Muscle layer of duodenum (tissue), 2 donors: ENCODE results near the gene C16orf46.
A peak's percentile ranks its signal among the peaks of the same experiment; 100 is the strongest.
"Not testable (repeated sequence)": the region's sequence is repeated elsewhere in the genome, so short reads cannot be mapped to it uniquely, and the experiment has no call there.

ENCODE experiments used
- H3K27ac ChIP-seq: one replicate; pipeline ENCODE4 v1.7.0; 2013; ENCODE audit warnings: mild to moderate bottlenecking, low read length
- H3K27me3 ChIP-seq: one replicate; pipeline ENCODE4 v1.7.0; 2013; ENCODE audit warnings: low read depth, mild to moderate bottlenecking, control low read depth, low read length
- H3K36me3 ChIP-seq, 2 donors: one replicate each; pipeline ENCODE4 v1.7.0; 2013; ENCODE audit warnings: low read length in 2 of 2, control low read depth in 1 of 2, mild to moderate bottlenecking in 1 of 2; ENCODE audit not compliant: insufficient read depth in 2 of 2, control insufficient read depth in 1 of 2
- H3K4me1 ChIP-seq, 2 donors: one replicate each; pipeline ENCODE4 v1.7.0; 2013; ENCODE audit warnings: low read length in 2 of 2, mild to moderate bottlenecking in 2 of 2, control low read depth in 1 of 2, moderate library complexity in 1 of 2; ENCODE audit not compliant: insufficient read depth in 2 of 2, control insufficient read depth in 1 of 2
- H3K4me3 ChIP-seq, 2 donors: one replicate each; pipeline ENCODE4 v1.7.0; 2013; ENCODE audit warnings: low read length in 2 of 2, low read depth in 1 of 2, mild to moderate bottlenecking in 1 of 2
- H3K9me3 ChIP-seq, 2 donors: one replicate each; pipeline ENCODE4 v1.7.0; 2013; ENCODE audit warnings: low read length in 2 of 2, control low read depth in 1 of 2, mild to moderate bottlenecking in 1 of 2; ENCODE audit not compliant: control insufficient read depth in 1 of 2
- donor health status: healthy.

Gene C16orf46, protein sequence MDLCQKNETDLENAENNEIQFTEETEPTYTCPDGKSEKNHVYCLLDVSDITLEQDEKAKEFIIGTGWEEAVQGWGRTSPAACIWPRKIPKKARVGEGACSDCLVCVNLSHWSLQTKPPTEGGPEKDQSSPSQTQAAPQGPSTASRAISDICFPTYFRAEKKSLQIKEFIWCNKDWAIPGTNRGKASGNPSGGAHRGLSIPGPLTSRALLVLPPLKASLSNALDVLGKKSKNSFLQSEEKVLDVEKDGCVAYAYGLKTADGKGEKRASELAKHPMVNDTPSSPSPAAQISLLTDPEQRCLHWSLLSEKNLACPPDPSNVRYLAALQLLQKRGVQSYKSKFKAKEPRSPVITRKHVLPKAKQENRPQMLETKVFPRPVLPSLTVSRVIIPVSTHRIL

DNA sequence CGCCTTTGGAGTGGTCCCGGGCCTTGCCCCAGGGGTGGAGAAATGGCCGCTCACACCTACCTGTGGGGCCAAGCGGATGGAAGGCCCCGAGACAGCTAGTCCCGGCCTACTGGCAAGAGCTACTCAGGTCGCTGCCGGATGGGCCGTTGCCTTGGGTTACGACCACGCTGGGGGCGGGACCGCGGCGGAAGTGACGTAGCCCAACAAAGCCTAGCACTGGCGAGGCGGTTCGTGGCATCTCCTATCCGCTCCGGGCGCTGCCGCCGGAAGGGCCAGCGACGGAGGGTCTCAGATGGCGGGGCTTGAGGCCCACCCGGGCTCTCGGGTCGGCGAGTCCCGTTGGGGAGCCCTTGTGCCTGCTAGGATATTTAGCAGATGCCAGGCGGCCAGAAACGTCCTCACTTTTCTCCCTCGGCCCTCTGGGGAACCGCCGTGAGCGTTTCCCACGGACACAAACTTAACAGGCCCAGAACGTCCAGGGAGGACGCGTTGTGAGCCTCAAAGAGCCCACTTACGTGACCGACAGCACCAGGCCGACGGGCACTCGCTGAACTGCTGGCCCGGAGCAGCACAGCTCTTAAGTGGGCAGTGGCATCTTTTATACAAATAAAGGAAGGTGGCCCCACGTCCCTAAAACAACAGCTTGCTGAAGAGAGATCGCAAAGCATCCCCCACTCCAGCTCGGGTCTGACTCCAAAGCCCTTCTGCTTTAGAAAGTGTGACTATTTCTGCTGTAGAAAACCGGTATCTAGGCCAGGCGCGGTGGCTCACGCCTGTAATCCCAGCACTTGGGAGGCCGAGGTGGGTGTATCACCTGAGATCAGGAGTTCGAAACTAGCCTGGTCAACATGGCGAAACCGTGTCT lies at the start of gene C16orf46:
Gene C16orf46 (minus strand): TSS at position 163 of the 865 bp plus-strand sequence. CDS start 13,283 bp downstream, outside the sequence.
- H3K36me3 ChIP-seq, result no peaks in the 10 kb centered on the region
- peak within 1 kb of the TSS; percentile 90 for H3K27ac ChIP-seq
- H3K9me3 ChIP-seq, result no peaks in the 10 kb centered on the region
- H3K27me3 ChIP-seq, result no peaks in the 10 kb centered on the region
- H3K4me3 ChIP-seq, result peak within 1 kb of the TSS; percentile 79 to 92
- no peaks in the 10 kb centered on the region for H3K4me1 ChIP-seq

DNA sequence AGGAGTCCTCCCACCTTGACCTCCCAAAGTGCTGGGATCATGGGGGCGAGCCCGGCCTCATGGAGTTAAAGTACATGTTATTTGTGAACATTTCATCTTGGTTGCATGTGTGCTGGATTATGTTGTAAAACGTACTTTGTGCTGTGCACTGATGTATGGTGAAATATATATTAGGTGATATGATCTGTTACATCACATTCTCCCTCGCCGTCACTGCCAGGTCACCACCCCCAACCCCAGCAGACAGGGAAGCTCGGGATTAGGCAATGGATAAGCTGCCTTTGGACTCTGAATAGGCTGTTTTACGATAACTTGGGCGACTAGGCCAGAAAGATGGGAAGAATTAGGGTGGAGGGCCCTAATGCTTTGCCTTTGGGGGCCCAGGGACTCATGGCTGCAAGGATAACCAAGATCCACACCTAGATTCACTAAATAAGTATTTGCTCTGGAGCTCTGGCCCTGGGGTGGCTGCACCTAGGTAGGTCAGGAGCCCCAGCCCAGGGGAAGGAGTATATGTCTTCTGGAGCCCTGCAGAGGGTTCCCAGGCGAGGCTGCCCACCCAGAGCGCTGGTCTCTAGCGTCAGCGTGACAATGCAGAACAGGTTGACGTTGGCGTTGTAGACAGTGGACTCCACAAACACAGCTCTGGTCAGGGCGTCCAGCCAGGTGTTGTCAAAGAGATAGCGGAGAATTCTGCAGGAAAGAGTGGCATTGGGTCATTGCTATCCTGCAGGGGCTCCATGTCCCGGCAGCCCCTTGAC lies 46.2 kb upstream of the C16orf46 start:
- Histone ChIP-seq H3K4me3 (no peak overlapping the region), H3K4me1 (no peaks in the 10 kb centered on the region), H3K36me3 (no peaks in the 10 kb centered on the region), H3K27ac (no peak overlapping the region), H3K9me3 (no peaks in the 10 kb centered on the region), H3K27me3 (no peaks in the 10 kb centered on the region)

DNA sequence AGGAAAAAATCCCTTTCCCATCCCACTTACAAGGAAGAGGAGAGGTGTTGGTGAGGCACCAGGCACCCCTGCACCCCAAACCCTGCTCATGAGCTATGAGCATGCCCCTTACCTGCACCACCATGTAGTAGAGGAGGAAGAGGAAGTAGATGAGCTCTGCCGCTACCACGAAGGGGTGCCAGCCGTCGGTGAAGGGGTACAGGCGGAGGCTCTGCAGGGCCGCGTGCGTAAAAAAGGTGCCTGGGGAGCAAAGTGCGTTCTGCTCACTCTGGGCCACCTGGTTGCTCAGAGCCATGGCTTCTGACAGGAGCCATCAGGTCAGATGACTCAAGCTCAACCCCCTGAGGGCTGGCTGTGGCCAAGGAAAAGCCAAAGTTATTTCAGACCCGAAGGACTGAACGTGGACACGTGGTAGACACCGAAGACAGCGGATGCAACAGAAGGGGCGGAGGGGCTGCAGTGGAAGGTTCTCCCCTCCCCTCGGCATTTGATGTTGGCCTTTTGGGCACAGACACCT lies 44.5 kb upstream of the C16orf46 start:
- no peak overlapping the region for H3K27ac ChIP-seq
- no peaks in the 10 kb centered on the region for H3K4me1 ChIP-seq
- no peaks in the 10 kb centered on the region for H3K9me3 ChIP-seq
- H3K27me3 ChIP-seq, result no peaks in the 10 kb centered on the region
- H3K36me3 ChIP-seq, result no peaks in the 10 kb centered on the region
- H3K4me3 ChIP-seq, result no peak overlapping the region

DNA sequence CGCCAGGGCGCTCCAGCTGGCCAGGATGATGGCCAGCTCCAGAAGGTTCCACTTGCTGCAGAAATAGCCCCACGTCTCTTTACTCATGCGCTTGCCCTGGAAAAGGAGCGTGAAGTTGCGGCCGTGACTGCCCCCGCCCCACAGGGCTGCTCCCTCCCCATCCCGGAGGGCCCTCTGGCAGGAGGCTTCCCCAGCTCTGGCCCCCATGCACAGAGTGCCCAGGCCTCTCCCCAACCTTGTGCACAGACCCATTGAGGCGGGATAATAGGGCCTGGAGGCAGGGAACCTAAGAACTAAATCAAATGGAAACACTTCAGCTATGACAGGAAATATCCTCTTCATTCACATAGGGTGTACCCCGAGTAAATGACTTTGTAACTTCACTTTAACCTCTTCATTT lies 40.4 kb upstream of the C16orf46 start:
- Histone ChIP-seq H3K9me3 (no peaks in the 10 kb centered on the region), H3K4me1 (no peaks in the 10 kb centered on the region), H3K4me3 (no peak overlapping the region), H3K27ac (no peak overlapping the region), H3K36me3 (no peaks in the 10 kb centered on the region), H3K27me3 (no peaks in the 10 kb centered on the region)

DNA sequence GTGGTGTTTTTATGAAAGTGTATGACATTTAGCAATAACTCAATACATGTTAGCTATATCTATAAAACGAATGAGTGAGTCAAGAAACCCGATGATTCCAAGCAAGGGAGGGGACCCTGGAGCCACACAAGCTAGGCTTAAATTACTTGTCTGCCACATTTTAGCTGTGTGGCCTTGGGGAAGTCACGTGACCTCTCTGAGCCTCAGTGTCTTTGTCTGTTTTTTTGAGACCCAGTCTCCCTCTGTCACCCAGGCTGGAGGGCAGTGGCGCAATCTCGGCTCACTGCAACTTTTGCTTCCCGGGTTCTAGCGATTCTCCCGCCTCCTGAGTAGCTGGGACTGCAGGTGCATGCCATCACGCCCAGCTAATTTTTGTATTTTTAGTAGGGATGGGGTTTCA lies 39.2 kb upstream of the C16orf46 start:
- no peaks in the 10 kb centered on the region for H3K4me1 ChIP-seq
- H3K9me3 ChIP-seq, result no peaks in the 10 kb centered on the region
- no peak overlapping the region for H3K4me3 ChIP-seq
- H3K27ac ChIP-seq, result no peak overlapping the region
- H3K36me3 ChIP-seq, result no peaks in the 10 kb centered on the region
- no peaks in the 10 kb centered on the region for H3K27me3 ChIP-seq

DNA sequence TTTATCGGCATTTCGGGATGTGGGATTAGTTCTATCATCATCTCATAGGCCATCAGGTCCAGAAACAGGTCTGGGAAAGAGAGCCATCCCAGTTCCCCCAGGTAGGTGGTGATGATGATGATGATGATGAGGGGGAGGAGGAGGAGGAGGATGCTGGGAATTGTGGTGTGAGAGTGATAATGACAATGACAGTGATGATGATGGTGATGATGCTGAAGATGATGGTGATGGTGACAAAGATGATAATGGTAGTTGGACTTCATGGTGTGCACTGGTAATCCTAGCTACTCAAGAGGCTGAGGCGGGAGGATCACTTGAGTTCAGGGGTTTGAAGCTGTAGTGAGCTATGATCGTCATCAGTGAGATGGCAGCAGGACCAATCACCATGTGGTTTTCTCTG lies 35.4 kb upstream of the C16orf46 start:
- Histone ChIP-seq H3K4me3 (no peak overlapping the region), H3K9me3 (no peaks in the 10 kb centered on the region), H3K27me3 (no peaks in the 10 kb centered on the region), H3K27ac (no peak overlapping the region), H3K4me1 (no peaks in the 10 kb centered on the region), H3K36me3 (no peaks in the 10 kb centered on the region)

DNA sequence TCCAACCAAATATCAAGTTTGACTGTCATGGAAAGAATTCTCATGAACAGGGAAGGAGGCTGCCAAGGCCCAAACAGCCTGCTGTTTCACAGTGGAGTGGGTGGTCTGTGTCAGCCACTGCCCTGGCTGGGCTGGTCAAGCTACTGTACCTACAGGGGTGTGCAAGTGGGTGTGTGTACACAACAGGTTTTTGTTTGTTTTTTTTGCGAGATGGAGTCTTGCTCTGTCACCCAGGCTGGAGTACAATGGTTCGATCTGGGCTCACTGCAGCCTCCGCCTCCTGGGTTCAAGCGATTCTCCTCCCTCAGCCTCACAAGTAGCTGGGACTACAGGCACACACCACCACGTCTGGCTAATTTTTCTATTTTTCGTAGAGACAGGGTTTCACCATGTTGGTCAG lies 32.2 kb upstream of the C16orf46 start:
- H3K4me3 ChIP-seq, H3K4me1 ChIP-seq, H3K36me3 ChIP-seq, H3K27me3 ChIP-seq, H3K9me3 ChIP-seq, H3K27ac ChIP-seq: not testable (repeated sequence)

DNA sequence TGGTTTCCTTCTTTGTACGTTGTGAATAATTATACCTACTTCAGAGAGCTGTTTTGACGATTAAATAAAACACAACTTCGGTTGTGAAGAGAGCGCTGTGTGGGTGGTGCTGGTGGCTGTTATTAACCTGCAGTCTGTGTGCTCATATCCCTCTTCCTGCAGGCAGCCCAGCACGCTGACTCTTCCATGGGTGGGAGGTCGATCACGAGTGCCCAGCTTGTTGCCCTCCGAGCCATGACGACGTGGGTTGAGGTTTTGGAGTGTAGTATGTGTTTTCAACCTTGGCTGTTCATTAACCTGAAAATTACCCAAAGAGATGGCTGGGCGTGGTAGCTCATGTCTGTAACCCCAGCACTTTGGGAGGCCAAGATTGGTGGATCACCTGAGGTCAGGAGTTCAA lies 30.5 kb upstream of the C16orf46 start:
- H3K36me3 ChIP-seq, result no peaks in the 10 kb centered on the region
- no peak overlapping the region for H3K4me3 ChIP-seq
- H3K9me3 ChIP-seq, result no peaks in the 10 kb centered on the region
- H3K27me3 ChIP-seq, result no peaks in the 10 kb centered on the region
- H3K27ac ChIP-seq, result no peak overlapping the region
- H3K4me1 ChIP-seq, result no peaks in the 10 kb centered on the region

DNA sequence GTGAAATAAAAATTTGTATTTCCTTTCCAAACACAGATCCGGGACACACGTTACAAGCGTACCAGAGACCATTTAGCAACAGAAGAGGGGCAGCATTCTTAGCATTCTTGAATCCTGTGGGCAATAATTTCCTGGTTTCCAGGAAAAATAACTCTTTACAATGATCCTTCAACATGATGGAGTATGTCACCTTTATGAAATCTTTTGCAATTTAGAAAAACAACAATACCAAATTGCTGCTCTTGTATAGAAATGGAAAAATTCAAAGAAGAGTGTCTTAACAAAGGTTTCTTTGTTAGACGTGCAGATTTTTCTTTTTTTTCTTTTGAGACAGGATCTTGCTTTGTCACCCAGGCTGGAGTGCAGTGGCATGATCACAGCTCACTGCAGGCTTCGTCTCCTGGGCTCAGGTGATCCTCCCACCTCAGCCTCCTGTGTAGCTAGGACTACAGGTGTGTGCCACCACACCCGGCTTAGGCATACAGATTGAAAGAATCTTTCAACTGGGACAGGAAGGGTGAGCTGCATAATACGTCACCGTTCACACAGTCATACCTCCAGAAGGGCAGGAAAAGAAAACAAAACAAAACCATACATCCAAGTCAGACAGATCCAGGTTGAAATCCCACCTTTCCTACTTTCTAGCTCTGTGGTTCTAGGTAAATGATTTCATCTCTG lies 29.9 kb upstream of the C16orf46 start:
- H3K27ac ChIP-seq, result no peak overlapping the region
- H3K36me3 ChIP-seq, result no peaks in the 10 kb centered on the region
- H3K4me3 ChIP-seq, result no peak overlapping the region
- no peaks in the 10 kb centered on the region for H3K9me3 ChIP-seq
- no peaks in the 10 kb centered on the region for H3K27me3 ChIP-seq
- no peaks in the 10 kb centered on the region for H3K4me1 ChIP-seq

DNA sequence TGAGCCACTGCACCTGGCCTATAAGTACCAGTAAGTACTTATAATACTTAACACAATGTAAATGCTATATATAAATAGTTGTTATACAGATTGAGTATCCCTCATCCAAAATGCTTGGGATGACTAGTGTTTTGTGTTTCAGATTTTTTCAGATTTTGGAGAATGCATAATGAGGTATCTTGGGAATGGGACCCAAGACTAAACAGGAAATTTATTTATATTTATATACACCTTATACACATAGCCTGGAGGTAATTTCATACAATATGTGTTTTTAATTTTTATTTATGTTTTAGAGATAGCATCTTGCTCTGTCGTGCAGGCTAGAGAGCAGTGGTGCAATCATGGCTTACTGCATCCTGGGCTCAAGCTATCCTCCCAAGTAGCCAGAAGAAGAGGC lies 28.9 kb upstream of the C16orf46 start:
- no peak overlapping the region for H3K4me3 ChIP-seq
- H3K9me3 ChIP-seq, result no peaks in the 10 kb centered on the region
- no peaks in the 10 kb centered on the region for H3K4me1 ChIP-seq
- no peaks in the 10 kb centered on the region for H3K27me3 ChIP-seq
- H3K27ac ChIP-seq, result no peak overlapping the region
- no peaks in the 10 kb centered on the region for H3K36me3 ChIP-seq
